Panc1 (cell line): ENCODE measurements around the gene PHF10.

ENCODE experiments used
- TF ChIP-seq, protein P1 (sequence below): fragments of 450-650 bp; IDR thresholded peaks from 2 replicates; pipeline ENCODE4 v1.5.1; 2017; ENCODE audit warnings: mild to moderate bottlenecking
- TF ChIP-seq, protein P2 (sequence below), 2 experiments: IDR thresholded peaks; 2 replicates each; pipeline ENCODE4 v1.6.1; 2011 to 2012; ENCODE audit warnings: low read depth in 2 of 2, control low read depth in 1 of 2, low read length in 1 of 2, mild to moderate bottlenecking in 1 of 2, moderate library complexity in 1 of 2; ENCODE audit not compliant: insufficient read depth in 1 of 2

DNA sequence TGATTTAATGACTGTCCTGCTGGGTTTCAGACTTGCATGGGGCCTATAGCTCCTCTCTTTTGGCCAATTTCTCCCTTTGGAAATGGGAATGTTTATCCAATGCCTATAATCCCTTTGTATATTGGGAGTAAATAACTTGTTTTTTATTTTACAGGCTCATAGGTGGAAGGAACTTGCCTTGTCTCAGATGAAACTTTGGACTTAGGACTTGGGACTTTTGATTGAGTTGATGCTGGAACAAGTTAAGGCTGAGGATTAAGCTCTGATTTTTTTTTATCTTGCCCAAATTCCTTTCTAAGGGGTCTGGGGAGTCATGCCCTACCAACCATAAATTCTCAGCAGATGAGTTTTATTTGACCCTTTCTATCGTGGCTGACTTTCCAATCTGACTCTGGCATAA, 46.0 kb downstream of the PHF10 start:
- TF ChIP-seq, protein P1, sequence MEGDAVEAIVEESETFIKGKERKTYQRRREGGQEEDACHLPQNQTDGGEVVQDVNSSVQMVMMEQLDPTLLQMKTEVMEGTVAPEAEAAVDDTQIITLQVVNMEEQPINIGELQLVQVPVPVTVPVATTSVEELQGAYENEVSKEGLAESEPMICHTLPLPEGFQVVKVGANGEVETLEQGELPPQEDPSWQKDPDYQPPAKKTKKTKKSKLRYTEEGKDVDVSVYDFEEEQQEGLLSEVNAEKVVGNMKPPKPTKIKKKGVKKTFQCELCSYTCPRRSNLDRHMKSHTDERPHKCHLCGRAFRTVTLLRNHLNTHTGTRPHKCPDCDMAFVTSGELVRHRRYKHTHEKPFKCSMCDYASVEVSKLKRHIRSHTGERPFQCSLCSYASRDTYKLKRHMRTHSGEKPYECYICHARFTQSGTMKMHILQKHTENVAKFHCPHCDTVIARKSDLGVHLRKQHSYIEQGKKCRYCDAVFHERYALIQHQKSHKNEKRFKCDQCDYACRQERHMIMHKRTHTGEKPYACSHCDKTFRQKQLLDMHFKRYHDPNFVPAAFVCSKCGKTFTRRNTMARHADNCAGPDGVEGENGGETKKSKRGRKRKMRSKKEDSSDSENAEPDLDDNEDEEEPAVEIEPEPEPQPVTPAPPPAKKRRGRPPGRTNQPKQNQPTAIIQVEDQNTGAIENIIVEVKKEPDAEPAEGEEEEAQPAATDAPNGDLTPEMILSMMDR: no peak
- TF ChIP-seq, protein P2, sequence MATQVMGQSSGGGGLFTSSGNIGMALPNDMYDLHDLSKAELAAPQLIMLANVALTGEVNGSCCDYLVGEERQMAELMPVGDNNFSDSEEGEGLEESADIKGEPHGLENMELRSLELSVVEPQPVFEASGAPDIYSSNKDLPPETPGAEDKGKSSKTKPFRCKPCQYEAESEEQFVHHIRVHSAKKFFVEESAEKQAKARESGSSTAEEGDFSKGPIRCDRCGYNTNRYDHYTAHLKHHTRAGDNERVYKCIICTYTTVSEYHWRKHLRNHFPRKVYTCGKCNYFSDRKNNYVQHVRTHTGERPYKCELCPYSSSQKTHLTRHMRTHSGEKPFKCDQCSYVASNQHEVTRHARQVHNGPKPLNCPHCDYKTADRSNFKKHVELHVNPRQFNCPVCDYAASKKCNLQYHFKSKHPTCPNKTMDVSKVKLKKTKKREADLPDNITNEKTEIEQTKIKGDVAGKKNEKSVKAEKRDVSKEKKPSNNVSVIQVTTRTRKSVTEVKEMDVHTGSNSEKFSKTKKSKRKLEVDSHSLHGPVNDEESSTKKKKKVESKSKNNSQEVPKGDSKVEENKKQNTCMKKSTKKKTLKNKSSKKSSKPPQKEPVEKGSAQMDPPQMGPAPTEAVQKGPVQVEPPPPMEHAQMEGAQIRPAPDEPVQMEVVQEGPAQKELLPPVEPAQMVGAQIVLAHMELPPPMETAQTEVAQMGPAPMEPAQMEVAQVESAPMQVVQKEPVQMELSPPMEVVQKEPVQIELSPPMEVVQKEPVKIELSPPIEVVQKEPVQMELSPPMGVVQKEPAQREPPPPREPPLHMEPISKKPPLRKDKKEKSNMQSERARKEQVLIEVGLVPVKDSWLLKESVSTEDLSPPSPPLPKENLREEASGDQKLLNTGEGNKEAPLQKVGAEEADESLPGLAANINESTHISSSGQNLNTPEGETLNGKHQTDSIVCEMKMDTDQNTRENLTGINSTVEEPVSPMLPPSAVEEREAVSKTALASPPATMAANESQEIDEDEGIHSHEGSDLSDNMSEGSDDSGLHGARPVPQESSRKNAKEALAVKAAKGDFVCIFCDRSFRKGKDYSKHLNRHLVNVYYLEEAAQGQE (IDR thresholded peaks at IDR 0.05; ENCODE audit: insufficient read depth in 1 of 2, low read depth in 2 of 2, low read length in 1 of 2): no peak
